NB4 (cell line): ENCODE data around the gene GRID1.

Experiments used
- DNase-seq: peaks from one replicate; pipeline ENCODE4 v3.0.0; 2010; ENCODE audit warnings: low read depth
- H3K4me3 ChIP-seq: one replicate; pipeline ENCODE4 v1.5.1; 2011; ENCODE audit warnings: mild to moderate bottlenecking, low read depth, low read length, moderate library complexity
- MYC ChIP-seq: IDR thresholded peaks from 2 replicates; pipeline ENCODE4 v1.6.1; 2011; ENCODE audit warnings: low read depth, low read length
- POLR2A ChIP-seq: IDR thresholded peaks from 2 replicates; pipeline ENCODE4 v1.6.1; 2011; ENCODE audit warnings: mild to moderate bottlenecking; ENCODE audit not compliant: insufficient read length; ENCODE audit errors: extremely low read depth
- TF ChIP-seq, protein P1 (sequence below): IDR thresholded peaks from one replicate; pipeline ENCODE4 v1.5.1; 2012; ENCODE audit warnings: low read depth, low read length
- TF ChIP-seq, protein P2 (sequence below): IDR thresholded peaks from 2 replicates; pipeline ENCODE4 v1.6.1; 2011; ENCODE audit warnings: low read depth, low read length

The GRID1 gene

DNA sequence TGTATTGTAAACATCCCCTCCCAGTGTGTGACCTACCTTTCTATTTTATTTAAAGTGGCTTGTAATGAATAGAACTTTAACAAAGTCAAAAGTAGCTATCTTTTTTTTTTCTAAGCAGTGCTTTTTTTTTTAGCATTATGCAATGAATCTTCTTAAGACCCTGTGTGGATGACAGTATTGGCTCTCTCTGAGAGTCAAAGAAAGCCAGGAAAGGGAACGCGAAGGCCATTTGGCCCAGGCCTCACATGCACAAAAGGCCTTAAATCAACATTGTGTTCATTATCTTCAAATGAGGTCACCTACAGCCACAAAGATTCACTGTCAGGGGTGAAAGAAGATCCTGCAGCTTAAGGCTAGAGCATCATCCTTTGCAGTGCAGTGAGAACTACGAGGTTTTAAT, 721.5 kb downstream of the GRID1 start:
- H3K4me3 ChIP-seq = no peak overlapping the region
- TF ChIP-seq, protein P1, sequence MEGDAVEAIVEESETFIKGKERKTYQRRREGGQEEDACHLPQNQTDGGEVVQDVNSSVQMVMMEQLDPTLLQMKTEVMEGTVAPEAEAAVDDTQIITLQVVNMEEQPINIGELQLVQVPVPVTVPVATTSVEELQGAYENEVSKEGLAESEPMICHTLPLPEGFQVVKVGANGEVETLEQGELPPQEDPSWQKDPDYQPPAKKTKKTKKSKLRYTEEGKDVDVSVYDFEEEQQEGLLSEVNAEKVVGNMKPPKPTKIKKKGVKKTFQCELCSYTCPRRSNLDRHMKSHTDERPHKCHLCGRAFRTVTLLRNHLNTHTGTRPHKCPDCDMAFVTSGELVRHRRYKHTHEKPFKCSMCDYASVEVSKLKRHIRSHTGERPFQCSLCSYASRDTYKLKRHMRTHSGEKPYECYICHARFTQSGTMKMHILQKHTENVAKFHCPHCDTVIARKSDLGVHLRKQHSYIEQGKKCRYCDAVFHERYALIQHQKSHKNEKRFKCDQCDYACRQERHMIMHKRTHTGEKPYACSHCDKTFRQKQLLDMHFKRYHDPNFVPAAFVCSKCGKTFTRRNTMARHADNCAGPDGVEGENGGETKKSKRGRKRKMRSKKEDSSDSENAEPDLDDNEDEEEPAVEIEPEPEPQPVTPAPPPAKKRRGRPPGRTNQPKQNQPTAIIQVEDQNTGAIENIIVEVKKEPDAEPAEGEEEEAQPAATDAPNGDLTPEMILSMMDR = no peak
- TF ChIP-seq, protein P2, sequence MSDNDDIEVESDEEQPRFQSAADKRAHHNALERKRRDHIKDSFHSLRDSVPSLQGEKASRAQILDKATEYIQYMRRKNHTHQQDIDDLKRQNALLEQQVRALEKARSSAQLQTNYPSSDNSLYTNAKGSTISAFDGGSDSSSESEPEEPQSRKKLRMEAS = no peak
- TF ChIP-seq POLR2A (no peak), MYC (no peak)

DNA sequence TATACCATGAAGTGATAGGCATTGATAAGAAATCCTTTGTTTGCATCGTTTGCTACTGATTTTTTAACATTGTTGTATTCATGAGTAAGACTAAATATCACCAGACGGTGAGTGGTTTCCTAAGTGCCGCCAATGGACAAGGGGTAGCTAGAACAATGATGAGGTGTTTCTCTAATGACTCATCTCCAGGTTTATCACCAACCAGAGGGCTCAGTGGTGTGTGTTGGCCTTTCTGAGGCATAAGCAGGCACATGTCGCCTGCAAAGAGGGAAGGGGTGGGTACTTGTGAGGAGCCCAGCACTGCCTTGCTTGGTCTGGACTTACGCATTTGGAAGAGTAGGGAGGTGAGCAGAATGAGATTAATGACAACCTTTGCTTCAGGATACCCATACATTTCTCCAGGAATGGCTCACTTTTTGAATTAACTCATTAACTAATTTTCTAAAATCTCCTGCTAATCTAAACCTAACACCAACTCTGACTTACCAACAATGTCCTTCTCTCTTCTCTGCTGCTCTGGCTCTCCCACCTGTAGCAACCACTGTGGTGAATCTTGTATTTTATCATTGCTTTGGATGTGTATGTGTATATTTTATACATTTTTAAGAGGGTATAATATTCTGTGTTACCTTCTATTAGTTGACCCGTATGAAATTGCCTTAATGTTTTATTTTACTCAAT, 722.6 kb downstream of the GRID1 start:
- no peak for DNase-seq

More for the DNA sequence above, 721.5 kb downstream of the GRID1 start:
- DNase-seq = no peak

DNA sequence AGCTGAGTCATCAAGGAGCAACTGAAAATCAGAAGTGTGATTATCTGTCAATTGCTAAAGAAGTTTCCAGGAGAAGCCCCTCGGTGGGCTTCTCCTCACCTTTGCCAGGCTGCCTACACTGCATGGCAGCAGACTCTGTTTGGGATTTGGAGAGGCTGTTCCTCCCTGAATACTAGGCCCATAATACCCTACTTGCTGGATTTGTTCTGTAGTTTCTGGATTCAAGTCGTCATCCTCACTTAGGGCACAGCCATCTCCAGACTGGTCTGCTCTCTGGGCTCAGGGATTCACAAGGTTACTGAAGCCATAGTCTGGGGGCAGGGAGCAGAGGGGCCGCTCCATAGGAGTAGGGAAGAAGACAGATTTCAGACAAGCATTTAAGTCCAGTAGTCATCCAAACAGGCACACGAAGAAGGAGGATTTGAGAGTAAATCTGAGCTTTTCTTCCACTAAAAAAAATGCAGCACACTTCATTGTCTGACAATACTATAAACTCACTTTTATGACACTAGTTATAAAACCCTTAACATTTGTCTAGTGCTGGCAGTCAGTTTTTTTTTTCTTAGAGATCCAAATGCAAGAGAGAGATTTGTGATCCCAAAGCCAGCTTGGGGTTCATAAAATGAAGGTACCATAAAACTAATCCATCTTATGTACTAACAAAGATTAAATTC, 723.3 kb downstream of the GRID1 start:
- no peak overlapping the region for H3K4me3 ChIP-seq
- TF ChIP-seq, protein P1 = no peak
- TF ChIP-seq MYC = no peak
- TF ChIP-seq, protein P2 = no peak
- TF ChIP-seq POLR2A = no peak

More for the DNA sequence above, 722.6 kb downstream of the GRID1 start:
- no peak overlapping the region for H3K4me3 ChIP-seq
- TF ChIP-seq, protein P1 = no peak
- no peak for TF ChIP-seq POLR2A
- TF ChIP-seq, protein P2 = no peak
- TF ChIP-seq MYC = no peak

DNA sequence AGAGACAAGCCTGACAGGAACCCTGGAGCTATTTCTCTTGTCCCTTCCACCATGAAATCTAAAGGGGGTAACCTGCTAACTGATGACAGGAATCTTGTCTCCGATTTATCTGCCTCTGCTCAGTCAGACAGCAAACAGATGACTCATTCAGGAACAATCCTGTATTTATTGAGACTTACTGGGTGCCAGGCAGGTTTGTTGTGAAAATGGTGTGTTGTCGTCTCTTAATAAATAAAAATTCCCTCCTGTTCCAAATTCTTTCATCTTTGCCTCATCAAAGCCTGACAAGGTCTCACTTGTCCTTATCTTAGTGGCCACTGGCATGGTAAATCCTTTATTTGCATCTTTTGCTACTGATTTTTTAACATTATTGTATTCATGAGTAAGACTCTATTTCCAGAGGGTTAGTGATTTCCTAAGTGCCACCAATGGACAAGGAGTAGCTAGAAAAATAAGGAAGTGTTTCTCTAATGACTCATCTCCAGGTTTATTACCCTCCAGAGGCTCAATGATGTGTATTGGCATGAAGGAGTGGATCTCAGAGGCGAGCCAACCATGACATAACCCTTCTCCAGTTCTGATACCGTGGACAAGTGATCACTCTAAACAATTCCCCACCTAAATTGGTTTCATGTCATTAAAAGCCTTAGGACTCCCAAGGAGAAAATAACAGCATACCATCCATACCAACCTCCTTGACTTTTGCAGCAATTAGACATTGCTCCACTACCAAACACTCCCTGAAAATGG, 724.0 kb downstream of the GRID1 start:
- peak; percentile 71 for DNase-seq
- H3K4me3 ChIP-seq = no peak overlapping the region
- no peak for TF ChIP-seq MYC
- TF ChIP-seq, protein P2 = no peak
- TF ChIP-seq, protein P1 = no peak
- TF ChIP-seq POLR2A = no peak

More for the DNA sequence above, 723.3 kb downstream of the GRID1 start:
- DNase-seq = no peak

DNA sequence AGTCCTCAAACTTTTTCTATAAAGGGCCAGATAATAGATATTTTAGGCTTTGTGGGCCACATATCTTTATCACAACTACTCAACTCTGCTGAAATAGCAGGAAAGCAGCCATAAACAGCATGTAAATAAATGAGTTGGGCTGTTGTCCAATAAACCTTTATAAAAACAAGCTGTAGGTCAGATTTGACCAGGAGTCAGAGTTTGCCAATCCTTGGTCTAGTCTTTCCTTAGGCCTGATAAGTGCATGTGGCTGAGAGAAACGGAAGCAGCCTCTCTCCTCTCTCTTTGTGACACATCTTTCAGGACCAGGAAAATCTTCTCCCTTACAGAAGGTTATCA, 724.5 kb downstream of the GRID1 start:
- DNase-seq = no peak
- TF ChIP-seq POLR2A (no peak), MYC (no peak)
- TF ChIP-seq, protein P2 = no peak
- TF ChIP-seq, protein P1 = no peak
- no peak overlapping the region for H3K4me3 ChIP-seq
